Gastrocnemius medialis (tissue), 4 donors: ENCODE results near the gene SEMA5B. TPM values are rescaled to one million over a fixed set of nuclear protein-coding genes. Genes with fewer than 3 reads are reported as not detected.

Experiments used
- ATAC-seq, 2 donors: fragments of 150-250 bp; one replicate each; pipeline ENCODE4 v1.9.1; 2016
- DNase-seq, 2 donors: peaks; one replicate each; pipeline ENCODE4 v3.0.0-alpha.2; 2019
- H3K27ac ChIP-seq, 4 donors: fragments of 200-600 bp; sonication (generic); 1 replicate in 1 of 4; 2 replicates in 3 of 4; pipeline ENCODE4 v1.5.1; 2016 to 2018; ENCODE audit warnings: mild to moderate bottlenecking in 2 of 4, moderate library complexity in 1 of 4
- H3K27me3 ChIP-seq, 3 donors: fragments of 200-600 bp; sonication (generic) in 2 of 3; 1 replicate in 1 of 3; 2 replicates in 2 of 3; pipeline versions ENCODE4 v1.5.1 to v1.6.0; 2016 to 2019; ENCODE audit warnings: mild to moderate bottlenecking in 1 of 3, moderate library complexity in 1 of 3
- H3K36me3 ChIP-seq, 2 donors: fragments of 200-600 bp; sonication (generic) in 1 of 2; one replicate each; pipeline ENCODE4 v1.5.1; 2017 to 2018
- H3K4me1 ChIP-seq, 2 donors: fragments of 200-600 bp; sonication (generic) in 1 of 2; one replicate each; pipeline ENCODE4 v1.5.1; 2016 to 2017; ENCODE audit warnings: mild to moderate bottlenecking in 2 of 2
- H3K4me3 ChIP-seq, 4 donors: fragments of 200-600 bp; sonication (generic) in 3 of 4; 1 replicate in 1 of 4; 2 replicates in 3 of 4; pipeline ENCODE4 v1.5.1; 2016 to 2019; ENCODE audit warnings: mild to moderate bottlenecking in 2 of 4
- H3K9me3 ChIP-seq, 3 donors: fragments of 200-600 bp; sonication (generic) in 2 of 3; 1 replicate in 1 of 3; 2 replicates in 2 of 3; pipeline ENCODE4 v1.5.1; 2016 to 2019
- CTCF ChIP-seq, 5 experiments: fragments of 450-650 bp in 3 of 5; fragments of 200-600 bp in 2 of 5; sonication (generic) in 2 of 5; IDR thresholded peaks in 4 of 5; conservative IDR thresholded peaks in 1 of 5; 1 replicate in 4 of 5; 2 replicates in 1 of 5; pipeline ENCODE4 v1.5.1; 2016 to 2019; ENCODE audit warnings: antibody characterized with exemption in 5 of 5, mild to moderate bottlenecking in 3 of 5, moderate library complexity in 3 of 5
- POLR2A ChIP-seq, 2 donors: fragments of 450-650 bp; IDR thresholded peaks; one replicate each; pipeline ENCODE4 v1.6.1; 2017; ENCODE audit warnings: antibody characterized with exemption in 2 of 2, mild to moderate bottlenecking in 2 of 2, moderate library complexity in 2 of 2
- in situ Hi-C, 4 donors: fragments of 200-750 bp; cut with MboI; loops; one replicate each; pipeline versions ENCODE4 v1.15.0 to v1.8.0; 2017; ENCODE audit warnings: low sequenced_read_pairs in 4 of 4
- intact Hi-C: fragments of 100-400 bp; cut with DNase I; formaldehyde crosslinking; loops from one replicate; pipeline ENCODE4 v1.15.1; 2023; ENCODE audit warnings: low total_unique reads
- total RNA-seq, 4 donors: library from RNA; depleted of rRNA; stranded (reverse); fragments of >200 nt; gene quantifications; one replicate each; pipeline versions ENCODE4 v1.1.0 to v1.2.3, GENCODE V29; 2016

Gene SEMA5B
- total RNA-seq, 4 donors from 2014 or later: 0.10 to 0.26 TPM; not detected in 2

- no peak for TF ChIP-seq CTCF (IDR thresholded peaks at IDR 0.05 in 4 of 5, conservative IDR thresholded peaks at IDR 0.05 in 1 of 5)
- no peak for TF ChIP-seq POLR2A (IDR thresholded peaks at IDR 0.05)
- Histone ChIP-seq H3K4me3 (no peak overlapping the region), H3K9me3 (no peaks in the 10 kb centered on the region), H3K27me3 (peaks cover 18 to 22% (median 20%) of the 10 kb centered on the region in 3 donors), H3K27ac (no peak overlapping the region), H3K4me1 (peaks cover 9 to 10% of the 10 kb centered on the region in 2 donors), H3K36me3 (no peaks in the 10 kb centered on the region)
- DNase-seq: no peak
- no peak for ATAC-seq
- intact Hi-C loops: no loop called here
- in situ Hi-C loops: no loop called here
Measured at GRCh38 chr3:122984650-122985049, 42.9 kb downstream of the SEMA5B start.

GRCh38 chr3:122984007-122984406, 43.6 kb downstream of the SEMA5B start:
- no peak for DNase-seq
- Histone ChIP-seq H3K36me3 (no peaks in the 10 kb centered on the region), H3K4me3 (no peak overlapping the region), H3K4me1 (peaks cover 9 to 10% of the 10 kb centered on the region in 2 donors), H3K27ac (no peak overlapping the region), H3K9me3 (no peaks in the 10 kb centered on the region), H3K27me3 (peaks cover 12 to 18% (median 14%) of the 10 kb centered on the region in 3 donors)
- TF ChIP-seq POLR2A (IDR thresholded peaks at IDR 0.05) (no peak), CTCF (IDR thresholded peaks at IDR 0.05 in 4 of 5, conservative IDR thresholded peaks at IDR 0.05 in 1 of 5) (no peak)
- intact Hi-C loops (no loop called here), in situ Hi-C loops (no loop called here)
- ATAC-seq: no peak

- Histone ChIP-seq H3K4me3 (no peak overlapping the region), H3K36me3 (no peaks in the 10 kb centered on the region), H3K27me3 (peaks cover 1 to 11% (median 4%) of the 10 kb centered on the region in 3 donors), H3K9me3 (no peaks in the 10 kb centered on the region), H3K27ac (no peak overlapping the region), H3K4me1 (peaks cover 9 to 10% of the 10 kb centered on the region in 2 donors)
- ATAC-seq (no peak), DNase-seq (no peak)
- intact Hi-C loops (no loop called here), in situ Hi-C loops (no loop called here)
- TF ChIP-seq CTCF (IDR thresholded peaks at IDR 0.05 in 4 of 5, conservative IDR thresholded peaks at IDR 0.05 in 1 of 5) (no peak), POLR2A (IDR thresholded peaks at IDR 0.05) (no peak)
Measured at GRCh38 chr3:122982216-122983185, 45.1 kb downstream of the SEMA5B start.

GRCh38 chr3:122979211-122979610, 48.4 kb downstream of the SEMA5B start:
- peak overlapping the region in 1 of 4 donors; percentile 18 for H3K27ac ChIP-seq
- no peak for TF ChIP-seq POLR2A (IDR thresholded peaks at IDR 0.05)
- TF ChIP-seq CTCF (IDR thresholded peaks at IDR 0.05 in 4 of 5, conservative IDR thresholded peaks at IDR 0.05 in 1 of 5): no peak
- H3K27me3 ChIP-seq: no peaks in the 10 kb centered on the region
- no peak overlapping the region for H3K4me3 ChIP-seq
- H3K36me3 ChIP-seq: no peaks in the 10 kb centered on the region
- peaks cover 9 to 10% of the 10 kb centered on the region in 2 donors for H3K4me1 ChIP-seq
- intact Hi-C loops: no loop called here
- ATAC-seq: no peak
- in situ Hi-C loops: no loop called here
- no peak for DNase-seq
- no peaks in the 10 kb centered on the region for H3K9me3 ChIP-seq
